Activated CD4-positive, alpha-beta T cell treated with anti-CD3 and anti-CD28 coated beads, Interleukin-2, amount 10 ng/mL, durations not matched to agents 7 days and 5 days (primary cell): ENCODE results near the gene DNAH9. TPM values are rescaled to one million over a fixed set of nuclear protein-coding genes. Genes with fewer than 3 reads are reported as not detected.

ENCODE experiments used
- CTCF ChIA-PET: fragments of 350-600 bp; sonication (Branson Sonifier 250); formaldehyde crosslinking; loops from one replicate; lab custom pipeline; 2021; ENCODE audit warnings: antibody characterized with exemption; lab: Charles Lee
- POLR2A ChIA-PET: fragments of 350-600 bp; sonication (Branson Sonifier 250); formaldehyde crosslinking; loops from one replicate; lab custom pipeline; 2021; ENCODE audit warnings: antibody characterized with exemption; lab: Charles Lee
- DNase-seq: peaks from one replicate; pipeline ENCODE4 v3.0.0-alpha.2; 2020
- H3K27ac Mint-ChIP-seq: one replicate; pipeline ENCODE4 v1.8.0; 2021; ENCODE audit warnings: mild to moderate bottlenecking, moderate library complexity, mixed read lengths
- H3K27me3 Mint-ChIP-seq: one replicate; pipeline ENCODE4 v1.8.0; 2021; ENCODE audit warnings: mixed read lengths
- H3K36me3 Mint-ChIP-seq: one replicate; pipeline ENCODE4 v1.8.0; 2021; ENCODE audit warnings: low read depth, mixed read lengths
- H3K4me1 Mint-ChIP-seq: one replicate; pipeline ENCODE4 v1.8.0; 2021; ENCODE audit warnings: mixed read lengths
- H3K4me3 Mint-ChIP-seq: one replicate; pipeline ENCODE4 v1.8.0; 2021; ENCODE audit warnings: mild to moderate bottlenecking, moderate library complexity, mixed read lengths
- H3K9me3 Mint-ChIP-seq: one replicate; pipeline ENCODE4 v1.8.0; 2021; ENCODE audit warnings: mixed read lengths
- total RNA-seq, 2 experiments: library from RNA; stranded (reverse); gene quantifications; one replicate each; pipeline ENCODE4 v1.2.3, GENCODE V29; 2021

Gene DNAH9
- total RNA-seq, 2 experiments from 2014 or later = not detected

GRCh38 chr17:11712456-11712855 is 114.2 kb downstream of the DNAH9 start:
- Mint-ChIP-seq H3K36me3 (no peaks in the 10 kb centered on the region), H3K4me1 (no peaks in the 10 kb centered on the region), H3K27me3 (no peaks in the 10 kb centered on the region), H3K27ac (no peak overlapping the region), H3K4me3 (no peak overlapping the region), H3K9me3 (no peaks in the 10 kb centered on the region)
- DNase-seq = no peak
- ChIA-PET POLR2A (no interaction called here), CTCF (no interaction called here)

- ChIA-PET POLR2A (no interaction called here), CTCF (no interaction called here)
- peaks cover 5% of the 10 kb centered on the region for H3K9me3 Mint-ChIP-seq
- DNase-seq = no peak
- no peaks in the 10 kb centered on the region for H3K4me1 Mint-ChIP-seq
- H3K36me3 Mint-ChIP-seq = no peaks in the 10 kb centered on the region
- H3K4me3 Mint-ChIP-seq = no peak overlapping the region
- no peak overlapping the region for H3K27ac Mint-ChIP-seq
- H3K27me3 Mint-ChIP-seq = no peaks in the 10 kb centered on the region
Observed at GRCh38 chr17:11719203-11719602, 120.9 kb downstream of the DNAH9 start.

- H3K36me3 Mint-ChIP-seq = no peaks in the 10 kb centered on the region
- H3K4me3 Mint-ChIP-seq = no peak overlapping the region
- no peak for DNase-seq
- H3K4me1 Mint-ChIP-seq = no peaks in the 10 kb centered on the region
- H3K9me3 Mint-ChIP-seq = peaks cover 5% of the 10 kb centered on the region
- no peak overlapping the region for H3K27ac Mint-ChIP-seq
- ChIA-PET CTCF (no interaction called here), POLR2A (no interaction called here)
- H3K27me3 Mint-ChIP-seq = no peaks in the 10 kb centered on the region
Observed at GRCh38 chr17:11719856-11720255, 121.6 kb downstream of the DNAH9 start.

- POLR2A ChIA-PET = no interaction called here
- no peaks in the 10 kb centered on the region for H3K4me1 Mint-ChIP-seq
- H3K27me3 Mint-ChIP-seq = no peaks in the 10 kb centered on the region
- no peaks in the 10 kb centered on the region for H3K36me3 Mint-ChIP-seq
- CTCF ChIA-PET = no interaction called here
- H3K27ac Mint-ChIP-seq = no peak overlapping the region
- peaks cover 5% of the 10 kb centered on the region for H3K9me3 Mint-ChIP-seq
- DNase-seq = no peak
- H3K4me3 Mint-ChIP-seq = no peak overlapping the region
Observed at GRCh38 chr17:11720816-11721215, 122.5 kb downstream of the DNAH9 start.

- Mint-ChIP-seq H3K4me1 (no peaks in the 10 kb centered on the region), H3K9me3 (peaks cover 11% of the 10 kb centered on the region), H3K4me3 (no peak overlapping the region), H3K27me3 (no peaks in the 10 kb centered on the region), H3K36me3 (no peaks in the 10 kb centered on the region), H3K27ac (no peak overlapping the region)
- ChIA-PET CTCF (no interaction called here), POLR2A (no interaction called here)
- DNase-seq = no peak
Observed at GRCh38 chr17:11730747-11731146, 132.5 kb downstream of the DNAH9 start.

- no peak for DNase-seq
- H3K4me3 Mint-ChIP-seq = no peak overlapping the region
- H3K36me3 Mint-ChIP-seq = no peaks in the 10 kb centered on the region
- H3K27me3 Mint-ChIP-seq = no peaks in the 10 kb centered on the region
- no peaks in the 10 kb centered on the region for H3K4me1 Mint-ChIP-seq
- peaks cover 14% of the 10 kb centered on the region for H3K9me3 Mint-ChIP-seq
- CTCF ChIA-PET = no interaction called here
- no peak overlapping the region for H3K27ac Mint-ChIP-seq
- POLR2A ChIA-PET = no interaction called here
Observed at GRCh38 chr17:11736613-11737312, 138.5 kb downstream of the DNAH9 start.

- CTCF ChIA-PET = no interaction called here
- no peak for DNase-seq
- no peaks in the 10 kb centered on the region for H3K4me1 Mint-ChIP-seq
- POLR2A ChIA-PET = no interaction called here
- H3K9me3 Mint-ChIP-seq = peaks cover 10% of the 10 kb centered on the region
- H3K36me3 Mint-ChIP-seq = no peaks in the 10 kb centered on the region
- no peaks in the 10 kb centered on the region for H3K27me3 Mint-ChIP-seq
- H3K4me3 Mint-ChIP-seq = no peak overlapping the region
- no peak overlapping the region for H3K27ac Mint-ChIP-seq
Observed at GRCh38 chr17:11737313-11737679, 139.0 kb downstream of the DNAH9 start.

GRCh38 chr17:11738151-11738550 is 139.9 kb downstream of the DNAH9 start:
- CTCF ChIA-PET = no interaction called here
- H3K27ac Mint-ChIP-seq = no peak overlapping the region
- POLR2A ChIA-PET = no interaction called here

GRCh38 chr17:11739351-11739750 is 141.1 kb downstream of the DNAH9 start:
- no peaks in the 10 kb centered on the region for H3K4me1 Mint-ChIP-seq
- no peaks in the 10 kb centered on the region for H3K27me3 Mint-ChIP-seq
- H3K36me3 Mint-ChIP-seq = no peaks in the 10 kb centered on the region
- ChIA-PET CTCF (no interaction called here), POLR2A (no interaction called here)
- no peak for DNase-seq
- no peak overlapping the region for H3K4me3 Mint-ChIP-seq
- no peak overlapping the region for H3K27ac Mint-ChIP-seq
- H3K9me3 Mint-ChIP-seq = peaks cover 7% of the 10 kb centered on the region

More at GRCh38 chr17:11738151-11738550, 139.9 kb downstream of the DNAH9 start:
- H3K9me3 Mint-ChIP-seq = peaks cover 6% of the 10 kb centered on the region
- no peaks in the 10 kb centered on the region for H3K27me3 Mint-ChIP-seq
- H3K36me3 Mint-ChIP-seq = no peaks in the 10 kb centered on the region
- H3K4me3 Mint-ChIP-seq = no peak overlapping the region
- no peaks in the 10 kb centered on the region for H3K4me1 Mint-ChIP-seq
- no peak for DNase-seq

GRCh38 chr17:11739848-11740247 is 141.6 kb downstream of the DNAH9 start:
- CTCF ChIA-PET = no interaction called here
- Mint-ChIP-seq H3K27ac (no peak overlapping the region), H3K36me3 (no peaks in the 10 kb centered on the region), H3K4me3 (no peak overlapping the region), H3K9me3 (peaks cover 9% of the 10 kb centered on the region), H3K4me1 (no peaks in the 10 kb centered on the region), H3K27me3 (no peaks in the 10 kb centered on the region)
- POLR2A ChIA-PET = no interaction called here
- DNase-seq = no peak

GRCh38 chr17:11742886-11743285 is 144.6 kb downstream of the DNAH9 start:
- no peak overlapping the region for H3K27ac Mint-ChIP-seq

GRCh38 chr17:11744696-11745095 is 146.4 kb downstream of the DNAH9 start:
- Mint-ChIP-seq H3K4me1 (no peaks in the 10 kb centered on the region), H3K4me3 (no peak overlapping the region), H3K36me3 (no peaks in the 10 kb centered on the region), H3K27me3 (no peaks in the 10 kb centered on the region), H3K27ac (no peak overlapping the region), H3K9me3 (peaks cover 17% of the 10 kb centered on the region)
- ChIA-PET POLR2A (no interaction called here), CTCF (no interaction called here)
- no peak for DNase-seq

More at GRCh38 chr17:11742886-11743285, 144.6 kb downstream of the DNAH9 start:
- Mint-ChIP-seq H3K9me3 (peaks cover 14% of the 10 kb centered on the region), H3K27me3 (no peaks in the 10 kb centered on the region), H3K36me3 (no peaks in the 10 kb centered on the region), H3K4me1 (no peaks in the 10 kb centered on the region), H3K4me3 (no peak overlapping the region)
- POLR2A ChIA-PET = no interaction called here
- CTCF ChIA-PET = no interaction called here
- DNase-seq = no peak

GRCh38 chr17:11747441-11747840 is 149.2 kb downstream of the DNAH9 start:
- Mint-ChIP-seq H3K36me3 (no peaks in the 10 kb centered on the region), H3K9me3 (peaks cover 17% of the 10 kb centered on the region), H3K27ac (no peak overlapping the region), H3K4me1 (no peaks in the 10 kb centered on the region), H3K4me3 (no peak overlapping the region), H3K27me3 (no peaks in the 10 kb centered on the region)
- POLR2A ChIA-PET = no interaction called here
- DNase-seq = no peak
- CTCF ChIA-PET = no interaction called here

GRCh38 chr17:11757815-11758214 is 159.5 kb downstream of the DNAH9 start:
- ChIA-PET POLR2A (no interaction called here), CTCF (no interaction called here)
- Mint-ChIP-seq H3K9me3 (peaks cover 6% of the 10 kb centered on the region), H3K36me3 (no peaks in the 10 kb centered on the region), H3K4me1 (no peaks in the 10 kb centered on the region), H3K4me3 (no peak overlapping the region), H3K27me3 (no peaks in the 10 kb centered on the region), H3K27ac (no peak overlapping the region)
- no peak for DNase-seq
